GM12878 (cell line): Measurements from ENCODE around the gene IGFALS. TPM values are rescaled to one million over a fixed set of nuclear protein-coding genes. Genes with fewer than 3 reads are reported as not detected.

ENCODE experiments used
- ATAC-seq: fragments of 200-7000 bp; cut with Tn5 transposase; 3 replicates; pipeline ENCODE4 v1.9.1; 2020; ENCODE audit warnings: mild to moderate bottlenecking, moderate library complexity
- BruUV-seq: library from RNA; stranded (reverse); fragments of 400-500 nt; replicated peaks from 2 replicates; lab custom pipeline; 2021; lab: Mats Ljungman, UMichigan
- CTCF ChIA-PET: fragments of 300-600 bp; sonication (Branson Sonifier 250); formaldehyde crosslinking; extraction: SDS; loops from one replicate; lab custom pipeline; 2021; ENCODE audit warnings: inconsistent platforms; lab: Yijun Ruan, JAX
- POLR2A ChIA-PET: fragments of 350-600 bp; formaldehyde crosslinking; extraction: SDS; loops from one replicate; lab custom pipeline; 2021; ENCODE audit warnings: inconsistent platforms; lab: Charles Lee
- RAD21 ChIA-PET: fragments of 300-600 bp; sonication (Branson Sonifier 250); formaldehyde crosslinking; loops from one replicate; lab custom pipeline; 2023; ENCODE audit warnings: antibody characterized with exemption; ENCODE audit not compliant: unreplicated experiment; lab: Charles Lee
- SMC1A ChIA-PET: fragments of 300-600 bp; sonication (Branson Sonifier 250); formaldehyde crosslinking; loops from one replicate; lab custom pipeline; 2023; ENCODE audit not compliant: unreplicated experiment, uncharacterized antibody; lab: Charles Lee
- DNase-seq: peaks from one replicate; pipeline ENCODE4 v3.0.0-alpha.2; 2011; ENCODE audit warnings: low read depth, low spot score
- FAIRE-seq: peaks from 3 replicates; lab custom pipeline; 2011; peaks lifted over from hg19 to GRCh38; lab: Jason Lieb, UNC
- H2AFZ ChIP-seq: 2 replicates; pipeline ENCODE4 v1.6.0; 2011; ENCODE audit warnings: low read depth, low read length, control low read depth; ENCODE audit not compliant: control insufficient read depth
- H3K27ac ChIP-seq: 2 replicates; pipeline ENCODE4 v1.5.1; 2011; ENCODE audit warnings: control low read depth; ENCODE audit not compliant: control insufficient read depth, insufficient read depth
- H3K27me3 ChIP-seq, 2 experiments: replicated peaks in 1 of 2; 2 replicates each; pipeline versions ENCODE4 v1.6.0 to v1.6.1; 2011; ENCODE audit warnings: low read length in 1 of 2; ENCODE audit not compliant: control insufficient read depth in 2 of 2, insufficient read depth in 2 of 2
- H3K36me3 ChIP-seq, 2 experiments: 2 replicates each; pipeline ENCODE4 v1.5.1; 2011; ENCODE audit warnings: low read length in 1 of 2; ENCODE audit not compliant: control insufficient read depth in 2 of 2, insufficient read depth in 2 of 2
- H3K4me1 ChIP-seq: 2 replicates; pipeline ENCODE4 v1.6.1; 2011; ENCODE audit warnings: mild to moderate bottlenecking, low read length, moderate library complexity, mixed read lengths; ENCODE audit not compliant: control insufficient read depth, insufficient read depth
- H3K4me2 ChIP-seq: 2 replicates; pipeline ENCODE4 v1.6.0; 2011; ENCODE audit warnings: control low read depth; ENCODE audit not compliant: control insufficient read depth, insufficient read depth
- H3K4me3 ChIP-seq: fragments of 200-600 bp; sonication (generic); 2 replicates; pipeline ENCODE4 v1.5.1; 2016
- H3K79me2 ChIP-seq: 2 replicates; pipeline ENCODE4 v1.6.0; 2011; ENCODE audit warnings: low read length; ENCODE audit not compliant: control insufficient read depth, insufficient read depth
- H3K9ac ChIP-seq: 2 replicates; pipeline ENCODE4 v1.8.0; 2011; ENCODE audit warnings: low read length, control low read depth, mixed read lengths; ENCODE audit not compliant: control insufficient read depth, insufficient read depth
- H3K9me3 ChIP-seq: replicated peaks from 3 replicates; pipeline ENCODE4 v1.5.1; 2011; ENCODE audit warnings: mild to moderate bottlenecking, low read length; ENCODE audit not compliant: control insufficient read depth, insufficient read depth
- H4K20me1 ChIP-seq: 2 replicates; pipeline ENCODE4 v1.6.0; 2011; ENCODE audit not compliant: control insufficient read depth, insufficient read depth
- BACH1 ChIP-seq: fragments of 450-650 bp; IDR thresholded peaks from 2 replicates; pipeline ENCODE4 v1.6.1; 2017; ENCODE audit warnings: mild to moderate bottlenecking, borderline replicate concordance
- BCL11A ChIP-seq: IDR thresholded peaks from 2 replicates; pipeline ENCODE4 v1.6.1; 2011; ENCODE audit warnings: low read depth, low read length
- CHD2 ChIP-seq: IDR thresholded peaks from 2 replicates; pipeline ENCODE4 v1.6.1; 2011; ENCODE audit warnings: low read depth, low read length, improper control_type of control experiment, borderline replicate concordance
- FOXK2 ChIP-seq: fragments of 450-650 bp; IDR thresholded peaks from 2 replicates; pipeline ENCODE4 v1.6.1; 2017; ENCODE audit warnings: mild to moderate bottlenecking, moderate library complexity
- IRF4 ChIP-seq: IDR thresholded peaks from 2 replicates; pipeline ENCODE4 v1.6.1; 2011; ENCODE audit warnings: low read depth, low read length
- JUND ChIP-seq: IDR thresholded peaks from 2 replicates; pipeline ENCODE4 v1.6.1; 2012; ENCODE audit warnings: low read depth, mild to moderate bottlenecking, low read length, improper control_type of control experiment, moderate library complexity
- MTA2 ChIP-seq: fragments of 450-650 bp; IDR thresholded peaks from 2 replicates; pipeline ENCODE4 v1.6.1; 2016; ENCODE audit warnings: low read depth, mild to moderate bottlenecking, moderate library complexity
- MYB ChIP-seq: fragments of 150-350 bp; IDR thresholded peaks from 2 replicates; pipeline ENCODE4 v1.6.1; 2014; ENCODE audit warnings: mild to moderate bottlenecking, low read depth, low read length, borderline replicate concordance
- NRF1 ChIP-seq: conservative IDR thresholded peaks from 2 replicates; pipeline ENCODE4 v1.6.1; 2011; ENCODE audit warnings: mild to moderate bottlenecking, low read depth, low read length, improper control_type of control experiment
- POLR2A ChIP-seq: IDR thresholded peaks from 2 replicates; pipeline ENCODE4 v1.6.1; 2011; ENCODE audit warnings: low read depth, mild to moderate bottlenecking, low read length
- POU2F2 ChIP-seq: IDR thresholded peaks from 3 replicates; pipeline ENCODE4 v1.6.1; 2011; ENCODE audit warnings: low read depth, mild to moderate bottlenecking, low read length, borderline replicate concordance
- RAD51 ChIP-seq: fragments of 450-650 bp; IDR thresholded peaks from 2 replicates; pipeline ENCODE4 v1.6.1; 2016; ENCODE audit warnings: moderate library complexity, mild to moderate bottlenecking, inconsistent platforms
- SP1 ChIP-seq: IDR thresholded peaks from one replicate; pipeline ENCODE4 v1.6.1; 2011; ENCODE audit warnings: low read depth, low read length
- SPI1 ChIP-seq: IDR thresholded peaks from 2 replicates; pipeline ENCODE4 v1.6.1; 2011; ENCODE audit warnings: low read depth, mild to moderate bottlenecking, low read length, moderate library complexity, borderline replicate concordance; ENCODE audit not compliant: insufficient read depth
- ZBED1 ChIP-seq: IDR thresholded peaks from 2 replicates; pipeline ENCODE4 v1.6.1; 2016; ENCODE audit warnings: borderline replicate concordance
- ZBTB4 ChIP-seq: fragments of 450-650 bp; formaldehyde crosslinking; IDR thresholded peaks from 2 replicates; pipeline ENCODE4 v1.4.0; 2022; ENCODE audit warnings: mild to moderate bottlenecking, moderate library complexity
- ZNF24 ChIP-seq: fragments of 450-650 bp; IDR thresholded peaks from 2 replicates; pipeline ENCODE4 v1.6.1; 2017; ENCODE audit warnings: antibody characterized with exemption, mild to moderate bottlenecking
- ZSCAN29 ChIP-seq: fragments of 450-650 bp; IDR thresholded peaks from 2 replicates; pipeline ENCODE4 v1.6.1; 2017; ENCODE audit warnings: mild to moderate bottlenecking, moderate library complexity
- WGBS: methylation state at CpG from one replicate; pipeline ENCODE4 v1.1.6; 2016; ENCODE audit warnings: low lambda C conversion rate; ENCODE audit not compliant: insufficient replicate concordance, insufficient coverage; ENCODE audit errors: missing lambda C conversion rate; 5-methylcytosine and 5-hydroxymethylcytosine counted together
- in situ Hi-C: fragments of 300-500 bp; cut with MboI; formaldehyde crosslinking; loops from 9 replicates; pipeline ENCODE4 v1.14.3; 2018; ENCODE audit warnings: mixed read lengths
- intact Hi-C: fragments of 100-400 bp; cut with micrococcal nuclease; formaldehyde crosslinking; loops from one replicate; pipeline ENCODE4 v1.14.2; 2022; ENCODE audit not compliant: unreplicated experiment
- polyA plus RNA-seq, 11 experiments: library from polyadenylated mRNA; depleted of rRNA in 4 of 11; unstranded in 6 of 11; stranded (reverse) in 5 of 11; fragments of >200 nt; fragmentation: Nextera tagmentation in 4 of 11; fragmentation: Illumina TruSeq in 1 of 11; extraction: Ambion mirVana in 4 of 11; extraction: Trizol in 1 of 11; gene quantifications; 1 replicate in 1 of 11; 2 replicates in 10 of 11; pipeline versions ENCODE4 v1.2.1 to v1.2.3, GENCODE V29; 2011 to 2016; ENCODE audit warnings: inconsistent platforms in 2 of 11, missing spikeins in 2 of 11, low read depth in 1 of 11
- total RNA-seq, 4 experiments: library from RNA; depleted of rRNA in 3 of 4; stranded (reverse); fragments of >200 nt in 3 of 4; fragmentation: Illumina TruSeq in 1 of 4; extraction: Trizol in 1 of 4; gene quantifications; 2 replicates each; pipeline versions ENCODE4 v1.2.1 to v1.2.3, GENCODE V29; 2013 to 2021

Gene IGFALS
- total and polyA plus RNA-seq, 10 of the 15 experiments (the other 5 are each of a cell fraction or from before 2014, with no cell fraction given): 0.04 to 0.11 TPM; not detected in 8

DNA sequence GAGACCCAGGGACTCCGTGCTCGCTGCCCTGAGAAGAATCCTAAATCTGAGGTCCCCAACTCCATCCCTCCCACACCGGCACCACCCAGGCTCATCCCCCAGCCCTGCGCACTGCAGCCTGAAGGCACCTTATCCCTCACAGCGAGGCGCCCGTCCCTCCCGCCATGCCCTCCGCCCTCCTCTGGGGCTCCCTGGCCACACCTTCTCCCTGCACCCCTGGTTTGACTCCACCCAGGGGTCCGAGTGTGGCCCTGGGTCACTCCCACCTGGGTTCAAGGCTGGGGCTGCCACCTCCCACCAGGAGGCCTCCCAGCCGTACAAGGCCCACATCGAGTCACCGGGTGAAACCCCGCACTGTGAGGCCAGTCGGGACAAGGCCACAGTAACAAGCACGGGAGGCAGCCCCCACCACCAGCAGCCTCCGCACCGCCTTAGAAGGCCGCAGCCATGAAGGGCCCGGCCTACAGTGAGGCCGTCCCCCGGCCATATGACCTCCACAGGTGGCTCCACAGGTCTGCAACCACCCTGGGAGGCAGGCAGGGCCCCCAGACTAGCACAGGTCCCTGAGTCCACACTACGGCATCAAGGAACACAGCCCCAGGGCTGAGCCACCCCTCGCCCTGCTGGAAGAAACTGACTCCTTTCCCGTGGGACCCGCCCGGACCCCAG, 24.8 kb upstream of the IGFALS start:
- ChIA-PET RAD21 (no interaction called here), POLR2A (no interaction called here), CTCF (no interaction called here), SMC1A (no interaction called here)
- Histone ChIP-seq H3K4me1 (no peaks in the 10 kb centered on the region), H4K20me1 (no peaks in the 10 kb centered on the region), H3K4me3 (no peak overlapping the region), H3K9ac (no peak overlapping the region), H3K4me2 (no peak overlapping the region), H3K27me3 (no peaks in the 10 kb centered on the region), H3K79me2 (no peaks in the 10 kb centered on the region), H2AFZ (no peak overlapping the region), H3K27ac (no peak overlapping the region), H3K9me3 (no peaks in the 10 kb centered on the region), H3K36me3 (no peaks in the 10 kb centered on the region; a peak in 2 of 4 replicates)
- intact Hi-C loops (no loop called here), in situ Hi-C loops (no loop called here)
- no peak for TF ChIP-seq POU2F2
- peak; percentile 23; the same call in 1 of the 2 replicates for TF ChIP-seq POLR2A
- TF ChIP-seq NRF1: no peak
- BruUV-seq: no TSS peak
- FAIRE-seq (no peak), DNase-seq (no peak), ATAC-seq (no peak)
- 92% methylated on average over 27 of the region's 27 CpGs for WGBS

GRCh38 chr16:1817716-1818115, 24.2 kb upstream of the IGFALS start:
- Histone ChIP-seq H3K9me3 (no peaks in the 10 kb centered on the region), H3K4me3 (no peak overlapping the region), H3K4me1 (no peaks in the 10 kb centered on the region), H3K27me3 (no peaks in the 10 kb centered on the region), H4K20me1 (no peaks in the 10 kb centered on the region), H2AFZ (no peak overlapping the region), H3K4me2 (no peak overlapping the region), H3K36me3 (no peaks in the 10 kb centered on the region; a peak in 2 of 4 replicates), H3K9ac (no peak overlapping the region), H3K27ac (no peak overlapping the region), H3K79me2 (no peaks in the 10 kb centered on the region)
- in situ Hi-C loops: no loop called here
- intact Hi-C loops: no loop called here
- POLR2A ChIA-PET: no interaction called here
- SMC1A ChIA-PET: no interaction called here
- 90% methylated on average over 17 of the region's 17 CpGs for WGBS
- no TSS peak for BruUV-seq
- no peak for DNase-seq
- CTCF ChIA-PET: no interaction called here
- RAD21 ChIA-PET: no interaction called here
- no peak for ATAC-seq
- no peak for FAIRE-seq
- no peak for TF ChIP-seq ZBED1
- TF ChIP-seq ZBTB4 (CRISPR knock-in tag): no peak
- no peak for TF ChIP-seq MYB
- TF ChIP-seq MTA2: no peak
- no peak for TF ChIP-seq FOXK2
- no peak for TF ChIP-seq IRF4
- no peak for TF ChIP-seq ZNF24
- TF ChIP-seq RAD51: no peak
- TF ChIP-seq SP1: no peak
- no peak for TF ChIP-seq ZSCAN29
- TF ChIP-seq BACH1: no peak
- TF ChIP-seq SPI1: no peak
- no peak for TF ChIP-seq BCL11A
- TF ChIP-seq JUND: no peak
- TF ChIP-seq CHD2: no peak
